Stimulated activated naive B cell treated with anti-CD40 and anti-IgM and Interleukin-4, amounts not matched to agents 10 μg/mL and 1 μg/mL and 100 μg/mL, for 72 hours (primary cell): ENCODE data around the gene HDGFL2.

Experiments
- ATAC-seq, 2 donors: fragments of 150-1000 bp; cut with Tn5 transposase; replicated peaks; 2 replicates each; pipeline ENCODE4 v1.10.0; 2021; ENCODE audit warnings: moderate library complexity in 1 of 2
- DNase-seq: peaks from one replicate; pipeline ENCODE4 v3.0.0; 2021
- H3K27ac Mint-ChIP-seq: one replicate; pipeline ENCODE4 v1.8.0; 2022; ENCODE audit warnings: mild to moderate bottlenecking, mixed read lengths
- H3K27me3 Mint-ChIP-seq, 2 donors: one replicate each; pipeline ENCODE4 v1.8.0; 2022; ENCODE audit warnings: mixed read lengths in 2 of 2
- H3K36me3 Mint-ChIP-seq, 2 donors: one replicate each; pipeline ENCODE4 v1.8.0; 2022; ENCODE audit warnings: mixed read lengths in 2 of 2, mild to moderate bottlenecking in 1 of 2
- H3K4me1 Mint-ChIP-seq, 2 donors: one replicate each; pipeline ENCODE4 v1.8.0; 2022; ENCODE audit warnings: mixed read lengths in 2 of 2, mild to moderate bottlenecking in 1 of 2
- H3K4me3 Mint-ChIP-seq, 2 donors: one replicate each; pipeline ENCODE4 v1.8.0; 2022; ENCODE audit warnings: mild to moderate bottlenecking in 2 of 2, mixed read lengths in 2 of 2, moderate library complexity in 1 of 2
- H3K9me3 Mint-ChIP-seq, 2 donors: one replicate each; pipeline ENCODE4 v1.8.0; 2022; ENCODE audit warnings: mixed read lengths in 2 of 2, mild to moderate bottlenecking in 1 of 2

The HDGFL2 gene

GRCh38 chr19:4542896-4543841, 71.1 kb downstream of the HDGFL2 start:
- ATAC-seq (no peak), DNase-seq (no peak)
- H3K4me3 Mint-ChIP-seq: no peak overlapping the region
- peaks cover 11 to 21% of the 10 kb centered on the region in 2 donors for H3K27me3 Mint-ChIP-seq
- no peak overlapping the region for H3K27ac Mint-ChIP-seq
- H3K36me3 Mint-ChIP-seq: peaks cover 0 to 3% of the 10 kb centered on the region in 2 donors
- H3K4me1 Mint-ChIP-seq: peaks cover 6 to 16% of the 10 kb centered on the region in 2 donors
- no peaks in the 10 kb centered on the region for H3K9me3 Mint-ChIP-seq

GRCh38 chr19:4543842-4544647, 71.9 kb downstream of the HDGFL2 start:
- peaks cover 6 to 13% of the 10 kb centered on the region in 2 donors for H3K4me1 Mint-ChIP-seq
- H3K36me3 Mint-ChIP-seq: peaks cover 0 to 3% of the 10 kb centered on the region in 2 donors
- H3K27ac Mint-ChIP-seq: no peak overlapping the region
- H3K4me3 Mint-ChIP-seq: no peak overlapping the region
- no peaks in the 10 kb centered on the region for H3K9me3 Mint-ChIP-seq
- no peak for DNase-seq
- no peak for ATAC-seq
- peaks cover 14 to 18% of the 10 kb centered on the region in 2 donors for H3K27me3 Mint-ChIP-seq

GRCh38 chr19:4547303-4548237, 75.5 kb downstream of the HDGFL2 start:
- Mint-ChIP-seq H3K4me1 (no peaks in the 10 kb centered on the region), H3K27me3 (peaks cover 20 to 25% of the 10 kb centered on the region in 2 donors), H3K27ac (no peak overlapping the region), H3K36me3 (no peaks in the 10 kb centered on the region), H3K9me3 (peaks cover 0 to 2% of the 10 kb centered on the region in 2 donors), H3K4me3 (no peak overlapping the region)
- no peak for DNase-seq
- no peak for ATAC-seq

GRCh38 chr19:4548238-4548584, 76.1 kb downstream of the HDGFL2 start:
- Mint-ChIP-seq H3K36me3 (no peaks in the 10 kb centered on the region), H3K9me3 (peaks cover 4% of the 10 kb centered on the region in 2 donors), H3K4me1 (no peaks in the 10 kb centered on the region), H3K27ac (no peak overlapping the region), H3K27me3 (peaks cover 25 to 31% of the 10 kb centered on the region in 2 donors), H3K4me3 (no peak overlapping the region)
- no peak for ATAC-seq
- no peak for DNase-seq

- Mint-ChIP-seq H3K4me1 (no peaks in the 10 kb centered on the region), H3K9me3 (peaks cover 4 to 6% of the 10 kb centered on the region in 2 donors), H3K36me3 (no peaks in the 10 kb centered on the region), H3K27ac (no peak overlapping the region), H3K4me3 (no peak overlapping the region), H3K27me3 (peaks cover 31 to 41% of the 10 kb centered on the region in 2 donors)
- ATAC-seq (no peak), DNase-seq (no peak)
Observed at GRCh38 chr19:4550018-4550417, 77.9 kb downstream of the HDGFL2 start.

- ATAC-seq (no peak), DNase-seq (no peak)
- Mint-ChIP-seq H3K4me3 (no peak overlapping the region), H3K27me3 (peaks cover 31 to 41% of the 10 kb centered on the region in 2 donors), H3K36me3 (no peaks in the 10 kb centered on the region), H3K9me3 (peaks cover 4 to 6% of the 10 kb centered on the region in 2 donors), H3K4me1 (no peaks in the 10 kb centered on the region), H3K27ac (no peak overlapping the region)
Observed at GRCh38 chr19:4550479-4551050, 78.5 kb downstream of the HDGFL2 start.
